ENCODE data around the gene PPP2R2B.
"Not testable (repeated sequence)": the region's sequence is repeated elsewhere in the genome, so short reads cannot be mapped to it uniquely, and the experiment has no call there.

PPP2R2B gene

GRCh38 chr5:146588331-146589027 is 290.1 kb downstream of the PPP2R2B start:
- DNase-seq: no peak

GRCh38 chr5:146586752-146587151 is 291.8 kb downstream of the PPP2R2B start:
- no peak for DNase-seq

GRCh38 chr5:146584750-146585149 is 293.8 kb downstream of the PPP2R2B start:
- DNase-seq: no peak

GRCh38 chr5:146582051-146582596 is 296.4 kb downstream of the PPP2R2B start:
- no peak for DNase-seq

GRCh38 chr5:146580237-146580636 is 298.3 kb downstream of the PPP2R2B start:
- DNase-seq: no peak

- no peak for DNase-seq
Measured at GRCh38 chr5:146574713-146575112, 303.8 kb downstream of the PPP2R2B start.

- no peak for DNase-seq
Measured at GRCh38 chr5:146568161-146568560, 310.4 kb downstream of the PPP2R2B start.

GRCh38 chr5:146565764-146566367 is 312.7 kb downstream of the PPP2R2B start:
- peak; percentile 68 for DNase-seq

GRCh38 chr5:146564007-146564762 is 314.4 kb downstream of the PPP2R2B start:
- DNase-seq: no peak

GRCh38 chr5:146562461-146562860 is 316.1 kb downstream of the PPP2R2B start:
- no peak for DNase-seq

GRCh38 chr5:146561711-146562110 is 316.8 kb downstream of the PPP2R2B start:
- no peak for DNase-seq

GRCh38 chr5:146560205-146560812 is 318.2 kb downstream of the PPP2R2B start:
- no peak for DNase-seq

- not testable (repeated sequence) for DNase-seq
Measured at GRCh38 chr5:146556884-146557283, 321.7 kb downstream of the PPP2R2B start.

- DNase-seq: no peak
Measured at GRCh38 chr5:146553446-146553845, 325.1 kb downstream of the PPP2R2B start.

- no peak for DNase-seq
Measured at GRCh38 chr5:146549615-146550014, 328.9 kb downstream of the PPP2R2B start.

- DNase-seq: no peak
Measured at GRCh38 chr5:146548781-146549449, 329.6 kb downstream of the PPP2R2B start.

GRCh38 chr5:146544232-146544631 is 334.3 kb downstream of the PPP2R2B start:
- no peak for DNase-seq

GRCh38 chr5:146541958-146542849 is 336.4 kb downstream of the PPP2R2B start:
- peak; percentile 76 for DNase-seq

GRCh38 chr5:146540414-146540813 is 338.1 kb downstream of the PPP2R2B start:
- no peak for DNase-seq

GRCh38 chr5:146539973-146540372 is 338.6 kb downstream of the PPP2R2B start:
- no peak for DNase-seq

GRCh38 chr5:146538432-146538831 is 340.1 kb downstream of the PPP2R2B start:
- DNase-seq: no peak

GRCh38 chr5:146533882-146534281 is 344.7 kb downstream of the PPP2R2B start:
- DNase-seq: no peak
